Breast epithelium (tissue), 3 donors: ENCODE measurements around the gene LTF.

Source experiments
- CTCF ChIP-seq, 3 donors: fragments of 450-650 bp; IDR thresholded peaks; one replicate each; pipeline ENCODE4 v1.5.1; 2016 to 2017; ENCODE audit warnings: antibody characterized with exemption in 3 of 3, mild to moderate bottlenecking in 3 of 3, moderate library complexity in 3 of 3
- POLR2A ChIP-seq: fragments of 450-650 bp; IDR thresholded peaks from one replicate; pipeline ENCODE4 v1.6.1; 2016; ENCODE audit warnings: antibody characterized with exemption, mild to moderate bottlenecking, moderate library complexity

GRCh38 chr3:46463868-46464241, 850 bp downstream of the LTF start:
- TF ChIP-seq CTCF (IDR thresholded peaks at IDR 0.05) (no peak), POLR2A (no peak)
